Gastrocnemius medialis (tissue), 4 donors: ENCODE measurements around the gene SLC17A1. TPM values are rescaled to one million over a fixed set of nuclear protein-coding genes. Genes with fewer than 3 reads are reported as not detected.

Experiments
- ATAC-seq, 2 donors: fragments of 150-250 bp; one replicate each; pipeline ENCODE4 v1.9.1; 2016
- DNase-seq, 2 donors: peaks; one replicate each; pipeline ENCODE4 v3.0.0-alpha.2; 2019
- H3K27ac ChIP-seq, 4 donors: fragments of 200-600 bp; sonication (generic); 1 replicate in 1 of 4; 2 replicates in 3 of 4; pipeline ENCODE4 v1.5.1; 2016 to 2018; ENCODE audit warnings: mild to moderate bottlenecking in 2 of 4, moderate library complexity in 1 of 4
- H3K27me3 ChIP-seq, 3 donors: fragments of 200-600 bp; sonication (generic) in 2 of 3; 1 replicate in 1 of 3; 2 replicates in 2 of 3; pipeline versions ENCODE4 v1.5.1 to v1.6.0; 2016 to 2019; ENCODE audit warnings: mild to moderate bottlenecking in 1 of 3, moderate library complexity in 1 of 3
- H3K36me3 ChIP-seq, 2 donors: fragments of 200-600 bp; sonication (generic) in 1 of 2; one replicate each; pipeline ENCODE4 v1.5.1; 2017 to 2018
- H3K4me1 ChIP-seq, 2 donors: fragments of 200-600 bp; sonication (generic) in 1 of 2; one replicate each; pipeline ENCODE4 v1.5.1; 2016 to 2017; ENCODE audit warnings: mild to moderate bottlenecking in 2 of 2
- H3K4me3 ChIP-seq, 4 donors: fragments of 200-600 bp; sonication (generic) in 3 of 4; 1 replicate in 1 of 4; 2 replicates in 3 of 4; pipeline ENCODE4 v1.5.1; 2016 to 2019; ENCODE audit warnings: mild to moderate bottlenecking in 2 of 4
- H3K9me3 ChIP-seq, 3 donors: fragments of 200-600 bp; sonication (generic) in 2 of 3; 1 replicate in 1 of 3; 2 replicates in 2 of 3; pipeline ENCODE4 v1.5.1; 2016 to 2019
- CTCF ChIP-seq, 5 experiments: fragments of 450-650 bp in 3 of 5; fragments of 200-600 bp in 2 of 5; sonication (generic) in 2 of 5; IDR thresholded peaks in 4 of 5; conservative IDR thresholded peaks in 1 of 5; 1 replicate in 4 of 5; 2 replicates in 1 of 5; pipeline ENCODE4 v1.5.1; 2016 to 2019; ENCODE audit warnings: antibody characterized with exemption in 5 of 5, mild to moderate bottlenecking in 3 of 5, moderate library complexity in 3 of 5
- POLR2A ChIP-seq, 2 donors: fragments of 450-650 bp; IDR thresholded peaks; one replicate each; pipeline ENCODE4 v1.6.1; 2017; ENCODE audit warnings: antibody characterized with exemption in 2 of 2, mild to moderate bottlenecking in 2 of 2, moderate library complexity in 2 of 2
- in situ Hi-C, 4 donors: fragments of 200-750 bp; cut with MboI; loops; one replicate each; pipeline versions ENCODE4 v1.15.0 to v1.8.0; 2017; ENCODE audit warnings: low sequenced_read_pairs in 4 of 4
- intact Hi-C: fragments of 100-400 bp; cut with DNase I; formaldehyde crosslinking; loops from one replicate; pipeline ENCODE4 v1.15.1; 2023; ENCODE audit warnings: low total_unique reads
- total RNA-seq, 4 donors: library from RNA; depleted of rRNA; stranded (reverse); fragments of >200 nt; gene quantifications; one replicate each; pipeline versions ENCODE4 v1.1.0 to v1.2.3, GENCODE V29; 2016

The SLC17A1 gene
- total RNA-seq, 4 donors from 2014 or later = not detected

DNA sequence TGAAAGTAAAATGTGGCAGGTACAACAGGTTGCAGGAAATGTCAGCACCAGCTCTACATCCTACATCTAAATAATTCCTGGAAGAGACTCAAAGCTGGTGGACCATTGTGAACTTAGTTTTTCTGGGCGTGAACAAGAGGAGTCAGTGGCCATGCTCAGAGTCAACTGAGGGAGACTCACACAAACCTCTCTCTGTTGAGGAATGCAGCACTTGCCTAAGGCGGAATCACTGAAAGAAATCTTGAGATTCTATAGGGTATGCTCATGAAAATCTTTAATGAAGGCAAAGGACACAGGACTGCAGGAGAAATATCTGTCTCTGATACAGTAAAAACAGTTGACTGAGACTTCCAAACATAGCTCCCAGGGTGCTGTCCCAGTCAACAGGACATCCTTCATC lies 54.8 kb downstream of the SLC17A1 start:
- Histone ChIP-seq H3K27ac (no peak overlapping the region), H3K36me3 (no peaks in the 10 kb centered on the region), H3K27me3 (no peaks in the 10 kb centered on the region), H3K4me1 (no peaks in the 10 kb centered on the region), H3K9me3 (no peaks in the 10 kb centered on the region), H3K4me3 (no peak overlapping the region)
- TF ChIP-seq POLR2A (IDR thresholded peaks at IDR 0.05) = no peak
- no peak for TF ChIP-seq CTCF (IDR thresholded peaks at IDR 0.05 in 4 of 5, conservative IDR thresholded peaks at IDR 0.05 in 1 of 5)
- no peak for DNase-seq
- in situ Hi-C loops = no loop called here
- intact Hi-C loops = no loop called here
- no peak for ATAC-seq

DNA sequence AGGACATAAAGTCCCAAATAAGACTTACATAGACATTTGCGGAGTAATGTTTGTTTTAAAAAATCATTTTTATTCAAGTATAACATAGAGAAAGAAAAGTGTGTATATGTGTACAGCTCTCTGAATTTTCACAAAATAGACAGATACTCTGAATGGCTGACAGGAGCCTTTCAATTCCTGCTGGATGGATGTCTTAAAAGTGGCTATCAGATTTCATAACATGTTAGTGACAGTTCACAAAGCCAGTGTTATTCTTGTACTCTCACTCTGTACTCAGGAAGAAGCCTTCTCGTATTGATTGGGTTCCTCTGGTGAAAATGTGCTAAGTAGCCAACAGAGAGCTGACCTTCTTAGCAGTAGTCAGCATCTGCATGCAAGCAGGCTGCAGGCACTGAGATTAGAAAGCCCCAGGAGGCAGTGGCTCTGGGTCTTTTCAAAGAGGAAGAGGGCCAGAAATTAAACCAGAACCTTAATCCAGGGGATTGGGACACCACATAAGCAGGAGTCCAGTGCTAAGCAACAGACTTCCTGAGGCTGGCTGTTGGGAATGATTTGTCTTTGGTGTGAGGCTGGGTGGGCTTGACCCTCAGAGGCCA lies 57.6 kb downstream of the SLC17A1 start:
- ATAC-seq (no peak), DNase-seq (no peak)
- TF ChIP-seq CTCF (IDR thresholded peaks at IDR 0.05 in 4 of 5, conservative IDR thresholded peaks at IDR 0.05 in 1 of 5) (no peak), POLR2A (IDR thresholded peaks at IDR 0.05) (no peak)
- intact Hi-C loops (no loop called here), in situ Hi-C loops (no loop called here)
- Histone ChIP-seq H3K27me3 (no peaks in the 10 kb centered on the region), H3K9me3 (no peaks in the 10 kb centered on the region), H3K36me3 (no peaks in the 10 kb centered on the region), H3K4me1 (no peaks in the 10 kb centered on the region), H3K27ac (no peak overlapping the region), H3K4me3 (no peak overlapping the region)

- no peaks in the 10 kb centered on the region for H3K9me3 ChIP-seq
- H3K36me3 ChIP-seq = no peaks in the 10 kb centered on the region
- TF ChIP-seq CTCF (IDR thresholded peaks at IDR 0.05 in 4 of 5, conservative IDR thresholded peaks at IDR 0.05 in 1 of 5) (no peak), POLR2A (IDR thresholded peaks at IDR 0.05) (no peak)
- DNase-seq = no peak
- in situ Hi-C loops (no loop called here), intact Hi-C loops (no loop called here)
- no peak overlapping the region for H3K4me3 ChIP-seq
- no peaks in the 10 kb centered on the region for H3K27me3 ChIP-seq
- H3K27ac ChIP-seq = no peak overlapping the region
- H3K4me1 ChIP-seq = no peaks in the 10 kb centered on the region
- ATAC-seq = no peak
These were observed 61.9 kb downstream of the SLC17A1 start for GRCh38 chr6:25769983-25770382.

- H3K27me3 ChIP-seq = no peaks in the 10 kb centered on the region
- ATAC-seq = no peak
- no peaks in the 10 kb centered on the region for H3K4me1 ChIP-seq
- in situ Hi-C loops = no loop called here
- no peak overlapping the region for H3K27ac ChIP-seq
- H3K36me3 ChIP-seq = no peaks in the 10 kb centered on the region
- DNase-seq = no peak
- no peaks in the 10 kb centered on the region for H3K9me3 ChIP-seq
- H3K4me3 ChIP-seq = no peak overlapping the region
- intact Hi-C loops = no loop called here
- no peak for TF ChIP-seq POLR2A (IDR thresholded peaks at IDR 0.05)
- no peak for TF ChIP-seq CTCF (IDR thresholded peaks at IDR 0.05 in 4 of 5, conservative IDR thresholded peaks at IDR 0.05 in 1 of 5)
These were observed 63.3 kb downstream of the SLC17A1 start for GRCh38 chr6:25768566-25768965.

- Histone ChIP-seq H3K4me1 (no peaks in the 10 kb centered on the region), H3K4me3 (no peak overlapping the region), H3K27me3 (no peaks in the 10 kb centered on the region), H3K9me3 (no peaks in the 10 kb centered on the region), H3K36me3 (no peaks in the 10 kb centered on the region), H3K27ac (no peak overlapping the region)
- TF ChIP-seq CTCF (IDR thresholded peaks at IDR 0.05 in 4 of 5, conservative IDR thresholded peaks at IDR 0.05 in 1 of 5) (no peak), POLR2A (IDR thresholded peaks at IDR 0.05) (no peak)
- no peak for ATAC-seq
- in situ Hi-C loops = no loop called here
- intact Hi-C loops = no loop called here
- DNase-seq = no peak
These were observed 67.2 kb downstream of the SLC17A1 start for GRCh38 chr6:25764611-25765010.
